ENCODE results near the gene PAK5. TPM values are rescaled to one million over a fixed set of nuclear protein-coding genes. Genes with fewer than 3 reads are reported as not detected.

Gene PAK5
- total RNA-seq, 1 donor from 2014 or later: 0.10 TPM

- TF ChIP-seq, protein P1, sequence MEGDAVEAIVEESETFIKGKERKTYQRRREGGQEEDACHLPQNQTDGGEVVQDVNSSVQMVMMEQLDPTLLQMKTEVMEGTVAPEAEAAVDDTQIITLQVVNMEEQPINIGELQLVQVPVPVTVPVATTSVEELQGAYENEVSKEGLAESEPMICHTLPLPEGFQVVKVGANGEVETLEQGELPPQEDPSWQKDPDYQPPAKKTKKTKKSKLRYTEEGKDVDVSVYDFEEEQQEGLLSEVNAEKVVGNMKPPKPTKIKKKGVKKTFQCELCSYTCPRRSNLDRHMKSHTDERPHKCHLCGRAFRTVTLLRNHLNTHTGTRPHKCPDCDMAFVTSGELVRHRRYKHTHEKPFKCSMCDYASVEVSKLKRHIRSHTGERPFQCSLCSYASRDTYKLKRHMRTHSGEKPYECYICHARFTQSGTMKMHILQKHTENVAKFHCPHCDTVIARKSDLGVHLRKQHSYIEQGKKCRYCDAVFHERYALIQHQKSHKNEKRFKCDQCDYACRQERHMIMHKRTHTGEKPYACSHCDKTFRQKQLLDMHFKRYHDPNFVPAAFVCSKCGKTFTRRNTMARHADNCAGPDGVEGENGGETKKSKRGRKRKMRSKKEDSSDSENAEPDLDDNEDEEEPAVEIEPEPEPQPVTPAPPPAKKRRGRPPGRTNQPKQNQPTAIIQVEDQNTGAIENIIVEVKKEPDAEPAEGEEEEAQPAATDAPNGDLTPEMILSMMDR (IDR thresholded peaks at IDR 0.05; ENCODE audit: unreplicated experiment): no peak
- DNase-seq (ENCODE audit: low spot score): no peak
- peaks cover 3% of the 10 kb centered on the region for H3K4me1 Mint-ChIP-seq (ENCODE audit: unreplicated experiment)
- peaks cover 4% of the 10 kb centered on the region for H3K9me3 Mint-ChIP-seq (ENCODE audit: unreplicated experiment)
- no peak overlapping the region for H3K4me3 Mint-ChIP-seq (ENCODE audit: unreplicated experiment)
- H3K27me3 Mint-ChIP-seq (ENCODE audit: unreplicated experiment): no peaks in the 10 kb centered on the region
- H3K27ac Mint-ChIP-seq (ENCODE audit: unreplicated experiment): no peak overlapping the region
- H3K36me3 Mint-ChIP-seq (ENCODE audit: low read depth, unreplicated experiment): no peaks in the 10 kb centered on the region
These were observed 166.8 kb downstream of the PAK5 start for GRCh38 chr20:9672027-9672426.

- no peak for DNase-seq (ENCODE audit: low spot score)
- Mint-ChIP-seq H3K27me3 (ENCODE audit: unreplicated experiment) (no peaks in the 10 kb centered on the region), H3K4me3 (ENCODE audit: unreplicated experiment) (no peak overlapping the region), H3K36me3 (ENCODE audit: low read depth, unreplicated experiment) (no peaks in the 10 kb centered on the region), H3K9me3 (ENCODE audit: unreplicated experiment) (no peaks in the 10 kb centered on the region), H3K4me1 (ENCODE audit: unreplicated experiment) (peaks cover 3% of the 10 kb centered on the region), H3K27ac (ENCODE audit: unreplicated experiment) (no peak overlapping the region)
- TF ChIP-seq, protein P1 (IDR thresholded peaks at IDR 0.05; ENCODE audit: unreplicated experiment): no peak
These were observed 170.5 kb downstream of the PAK5 start for GRCh38 chr20:9668381-9668780.

DNA sequence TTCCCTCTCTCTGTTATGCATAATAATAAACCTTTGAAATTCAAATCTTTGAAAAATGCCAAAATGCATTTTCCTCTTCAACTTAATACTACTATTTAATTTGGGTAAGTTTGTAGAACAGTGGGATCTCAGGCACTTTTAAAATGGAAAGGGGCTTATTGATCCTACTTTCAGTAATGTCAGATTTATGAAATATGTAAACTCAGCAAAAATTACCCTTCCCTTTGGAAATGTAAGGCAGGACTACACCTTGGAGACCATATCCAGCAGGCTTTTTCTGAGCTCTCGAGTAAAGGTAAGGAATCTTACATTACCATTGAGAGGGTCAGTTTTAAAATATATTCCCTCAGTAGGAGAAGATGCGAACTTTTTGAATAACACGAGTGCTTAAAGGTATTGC is 175.5 kb downstream of the PAK5 start:
- DNase-seq (ENCODE audit: low spot score): no peak
- Mint-ChIP-seq H3K27me3 (ENCODE audit: unreplicated experiment) (no peaks in the 10 kb centered on the region), H3K4me3 (ENCODE audit: unreplicated experiment) (no peak overlapping the region), H3K9me3 (ENCODE audit: unreplicated experiment) (no peaks in the 10 kb centered on the region), H3K27ac (ENCODE audit: unreplicated experiment) (no peak overlapping the region), H3K36me3 (ENCODE audit: low read depth, unreplicated experiment) (no peaks in the 10 kb centered on the region), H3K4me1 (ENCODE audit: unreplicated experiment) (no peaks in the 10 kb centered on the region)
- TF ChIP-seq, protein P1 (IDR thresholded peaks at IDR 0.05; ENCODE audit: unreplicated experiment): no peak

DNA sequence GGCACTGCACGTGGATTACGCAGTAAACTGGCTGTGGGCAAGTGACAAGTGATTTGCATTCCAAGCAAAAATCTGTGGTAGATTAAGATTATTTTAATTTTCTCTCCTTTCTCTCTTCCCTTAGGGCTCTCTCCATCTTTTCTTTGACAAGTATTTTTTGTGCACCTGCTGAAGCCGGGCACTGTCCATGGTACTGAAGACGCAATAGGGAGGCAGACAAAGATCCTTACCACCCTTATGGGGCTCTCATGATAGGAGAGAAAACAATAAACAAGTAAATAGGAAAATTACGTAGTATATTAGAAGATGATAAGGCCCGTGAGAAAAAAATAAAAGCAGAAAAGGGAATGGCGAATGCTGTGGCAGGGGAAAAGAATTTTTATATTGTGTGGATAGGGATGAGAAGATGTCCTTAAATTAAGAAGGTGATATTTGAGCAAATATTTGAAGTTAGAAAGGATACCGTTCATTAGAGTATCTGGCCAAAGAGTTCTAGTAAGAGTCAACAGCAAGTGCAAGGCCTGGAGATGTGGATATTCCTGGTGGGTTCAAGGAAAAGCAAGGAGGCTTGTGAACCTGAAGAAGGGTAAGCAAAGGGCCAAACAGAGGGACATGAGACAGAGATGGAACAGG is 178.5 kb downstream of the PAK5 start:
- Mint-ChIP-seq H3K36me3 (ENCODE audit: low read depth, unreplicated experiment) (no peaks in the 10 kb centered on the region), H3K9me3 (ENCODE audit: unreplicated experiment) (no peaks in the 10 kb centered on the region), H3K4me3 (ENCODE audit: unreplicated experiment) (no peak overlapping the region), H3K4me1 (ENCODE audit: unreplicated experiment) (no peaks in the 10 kb centered on the region), H3K27me3 (ENCODE audit: unreplicated experiment) (no peaks in the 10 kb centered on the region), H3K27ac (ENCODE audit: unreplicated experiment) (no peak overlapping the region)
- TF ChIP-seq, protein P1 (IDR thresholded peaks at IDR 0.05; ENCODE audit: unreplicated experiment): no peak
- DNase-seq (ENCODE audit: low spot score): peak; percentile 48

DNA sequence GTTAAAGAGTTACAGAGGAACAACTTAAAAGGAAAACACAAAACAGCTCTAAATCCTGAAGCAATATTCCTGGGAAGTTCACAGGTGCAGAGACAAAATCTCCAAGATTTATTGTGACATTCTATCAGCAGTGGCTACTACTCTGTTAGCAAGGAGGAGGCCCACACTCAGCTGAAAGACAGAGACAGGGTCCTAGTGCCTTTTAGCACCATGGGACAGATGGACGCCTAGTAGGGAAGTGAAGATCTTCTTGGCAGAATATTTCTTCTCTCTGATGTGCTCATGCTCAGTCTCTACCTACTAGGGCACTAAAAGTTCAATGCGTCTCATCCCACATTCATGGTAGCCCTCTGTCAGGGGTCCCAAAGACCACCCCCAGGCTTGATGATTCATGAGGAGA is 191.1 kb downstream of the PAK5 start:
- no peak for DNase-seq (ENCODE audit: low spot score)
- H3K9me3 Mint-ChIP-seq (ENCODE audit: unreplicated experiment): no peaks in the 10 kb centered on the region
- no peaks in the 10 kb centered on the region for H3K27me3 Mint-ChIP-seq (ENCODE audit: unreplicated experiment)
- TF ChIP-seq, protein P1 (IDR thresholded peaks at IDR 0.05; ENCODE audit: unreplicated experiment): no peak
- no peaks in the 10 kb centered on the region for H3K36me3 Mint-ChIP-seq (ENCODE audit: low read depth, unreplicated experiment)
- H3K4me3 Mint-ChIP-seq (ENCODE audit: unreplicated experiment): no peak overlapping the region
- H3K27ac Mint-ChIP-seq (ENCODE audit: unreplicated experiment): no peak overlapping the region
- no peaks in the 10 kb centered on the region for H3K4me1 Mint-ChIP-seq (ENCODE audit: unreplicated experiment)
